GM06990 (cell line): ENCODE measurements around the gene TBCC.
A peak's percentile ranks its signal among the peaks of the same experiment; 100 is the strongest.
"Not testable (repeated sequence)": the region's sequence is repeated elsewhere in the genome, so short reads cannot be mapped to it uniquely, and the experiment has no call there.

ENCODE experiments used
- DNase-seq: peaks from one replicate; pipeline ENCODE4 v3.0.0-alpha.2; 2011; ENCODE audit not compliant: insufficient read length; ENCODE audit errors: extremely low read depth
- H3K27me3 ChIP-seq: replicated peaks from 2 replicates; pipeline ENCODE4 v1.6.0; 2011; ENCODE audit warnings: low read length; ENCODE audit not compliant: control insufficient read depth, insufficient read depth
- H3K36me3 ChIP-seq: 2 replicates; pipeline ENCODE4 v1.5.1; 2011; ENCODE audit warnings: low read length; ENCODE audit not compliant: control insufficient read depth, insufficient read depth
- H3K4me3 ChIP-seq: replicated peaks from 2 replicates; pipeline ENCODE4 v1.5.1; 2011; ENCODE audit warnings: low read depth, mild to moderate bottlenecking, control low read depth, low read length
- TF ChIP-seq, protein P1 (sequence below): IDR thresholded peaks from 2 replicates; pipeline ENCODE4 v1.5.1; 2011; ENCODE audit warnings: low read length, control low read depth, mild to moderate bottlenecking, inconsistent platforms; ENCODE audit not compliant: insufficient read depth, poor library complexity, severe bottlenecking

Gene TBCC

DNA sequence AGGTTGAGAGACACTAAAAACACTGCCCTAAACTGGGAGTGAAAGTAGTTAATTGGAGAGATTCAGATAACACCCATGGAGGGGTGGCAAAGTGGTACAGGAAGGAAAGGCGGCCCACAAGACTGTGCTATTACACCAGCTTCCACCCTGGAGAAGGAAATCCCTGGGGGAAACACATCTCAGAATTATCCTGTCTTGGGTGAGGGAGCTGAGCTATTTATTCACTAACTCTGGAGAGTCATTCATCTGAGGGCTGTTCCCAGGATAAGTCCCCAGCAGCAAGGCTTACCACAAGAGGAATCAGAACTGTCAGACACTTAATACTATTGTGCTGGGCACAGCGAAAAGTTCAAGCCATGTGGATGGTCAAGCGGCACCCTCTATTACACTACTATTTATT, 9.9 kb downstream of the TBCC start:
- TF ChIP-seq, protein P1, sequence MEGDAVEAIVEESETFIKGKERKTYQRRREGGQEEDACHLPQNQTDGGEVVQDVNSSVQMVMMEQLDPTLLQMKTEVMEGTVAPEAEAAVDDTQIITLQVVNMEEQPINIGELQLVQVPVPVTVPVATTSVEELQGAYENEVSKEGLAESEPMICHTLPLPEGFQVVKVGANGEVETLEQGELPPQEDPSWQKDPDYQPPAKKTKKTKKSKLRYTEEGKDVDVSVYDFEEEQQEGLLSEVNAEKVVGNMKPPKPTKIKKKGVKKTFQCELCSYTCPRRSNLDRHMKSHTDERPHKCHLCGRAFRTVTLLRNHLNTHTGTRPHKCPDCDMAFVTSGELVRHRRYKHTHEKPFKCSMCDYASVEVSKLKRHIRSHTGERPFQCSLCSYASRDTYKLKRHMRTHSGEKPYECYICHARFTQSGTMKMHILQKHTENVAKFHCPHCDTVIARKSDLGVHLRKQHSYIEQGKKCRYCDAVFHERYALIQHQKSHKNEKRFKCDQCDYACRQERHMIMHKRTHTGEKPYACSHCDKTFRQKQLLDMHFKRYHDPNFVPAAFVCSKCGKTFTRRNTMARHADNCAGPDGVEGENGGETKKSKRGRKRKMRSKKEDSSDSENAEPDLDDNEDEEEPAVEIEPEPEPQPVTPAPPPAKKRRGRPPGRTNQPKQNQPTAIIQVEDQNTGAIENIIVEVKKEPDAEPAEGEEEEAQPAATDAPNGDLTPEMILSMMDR, result no peak
- no peaks in the 10 kb centered on the region for H3K27me3 ChIP-seq
- no peaks in the 10 kb centered on the region for H3K36me3 ChIP-seq
- no peak overlapping the region for H3K4me3 ChIP-seq
- DNase-seq, result no peak

DNA sequence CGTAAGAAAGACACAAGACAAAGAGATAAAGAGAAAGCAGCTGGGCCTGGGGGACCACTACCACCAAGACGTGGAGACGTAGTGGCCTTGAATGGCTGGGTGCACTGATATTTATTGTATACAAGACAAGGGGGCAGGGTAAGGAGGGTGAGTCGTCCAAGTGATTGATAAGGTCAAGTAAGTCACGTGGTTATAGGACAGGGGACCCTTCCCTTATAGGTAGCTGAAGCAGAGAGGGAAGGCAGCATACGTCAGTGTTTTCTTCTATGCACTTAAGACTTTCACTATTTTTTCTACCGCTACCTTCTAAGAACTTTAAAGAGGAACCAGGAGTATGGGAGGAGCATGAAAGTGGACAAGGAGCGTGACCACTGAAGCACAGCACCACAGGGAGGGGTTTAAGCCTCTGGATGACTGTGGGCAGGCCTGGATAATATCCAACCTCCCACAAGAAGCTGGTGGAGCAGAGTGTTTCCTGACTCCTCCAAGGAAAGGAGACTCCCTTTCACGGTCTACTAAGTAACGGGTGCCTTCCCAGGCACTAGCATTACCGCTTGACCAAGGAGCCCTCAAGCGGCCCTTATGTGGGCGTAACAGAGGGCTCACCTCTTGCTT, 11.9 kb downstream of the TBCC start:
- not testable (repeated sequence) for H3K4me3 ChIP-seq, DNase-seq, H3K36me3 ChIP-seq, H3K27me3 ChIP-seq

DNA sequence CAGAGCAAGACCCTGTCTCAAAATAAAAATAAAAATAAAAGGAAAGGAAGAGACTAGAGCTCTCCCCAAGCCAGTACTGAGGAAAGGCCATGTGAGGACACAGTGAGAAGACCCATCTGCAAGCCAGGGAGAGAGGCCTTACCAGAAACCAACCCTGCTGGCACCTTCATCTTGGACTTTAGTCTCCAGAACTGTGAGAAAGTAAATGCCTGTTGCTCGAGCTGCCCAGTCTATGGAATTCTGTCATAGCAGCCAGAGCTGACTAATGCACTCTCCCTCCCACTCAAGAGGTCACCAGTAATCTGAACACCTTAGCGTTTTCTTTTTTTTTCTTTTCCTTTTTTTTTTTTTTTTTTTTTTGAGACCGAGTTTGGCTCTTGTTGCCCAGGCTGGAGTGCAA, 16.2 kb downstream of the TBCC start:
- H3K36me3 ChIP-seq, result no peaks in the 10 kb centered on the region
- no peak for DNase-seq
- no peak overlapping the region for H3K4me3 ChIP-seq
- H3K27me3 ChIP-seq, result no peaks in the 10 kb centered on the region
- TF ChIP-seq, protein P1, result no peak

DNA sequence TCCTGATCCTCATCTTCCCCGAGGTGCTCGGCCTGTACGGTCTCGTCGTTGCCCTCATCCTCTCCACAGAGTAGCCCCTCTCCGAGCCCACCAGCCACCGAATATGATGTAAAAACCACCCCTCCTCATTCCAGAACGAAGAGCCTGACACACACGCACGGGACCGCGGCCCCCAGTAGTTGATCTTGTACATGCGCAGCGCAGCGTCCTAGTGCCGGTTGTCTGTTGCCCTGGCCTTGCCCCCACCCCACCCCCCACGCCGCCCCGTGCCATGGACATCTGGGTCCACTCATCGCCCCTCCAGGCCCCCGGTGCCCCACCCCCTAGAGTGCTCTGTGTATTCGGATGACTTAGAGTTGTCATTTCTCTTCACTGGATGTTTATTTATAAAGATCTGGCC, 18.3 kb downstream of the TBCC start:
- no peak overlapping the region for H3K4me3 ChIP-seq
- H3K27me3 ChIP-seq, result no peaks in the 10 kb centered on the region
- DNase-seq, result no peak
- H3K36me3 ChIP-seq, result no peaks in the 10 kb centered on the region
- TF ChIP-seq, protein P1, result no peak

DNA sequence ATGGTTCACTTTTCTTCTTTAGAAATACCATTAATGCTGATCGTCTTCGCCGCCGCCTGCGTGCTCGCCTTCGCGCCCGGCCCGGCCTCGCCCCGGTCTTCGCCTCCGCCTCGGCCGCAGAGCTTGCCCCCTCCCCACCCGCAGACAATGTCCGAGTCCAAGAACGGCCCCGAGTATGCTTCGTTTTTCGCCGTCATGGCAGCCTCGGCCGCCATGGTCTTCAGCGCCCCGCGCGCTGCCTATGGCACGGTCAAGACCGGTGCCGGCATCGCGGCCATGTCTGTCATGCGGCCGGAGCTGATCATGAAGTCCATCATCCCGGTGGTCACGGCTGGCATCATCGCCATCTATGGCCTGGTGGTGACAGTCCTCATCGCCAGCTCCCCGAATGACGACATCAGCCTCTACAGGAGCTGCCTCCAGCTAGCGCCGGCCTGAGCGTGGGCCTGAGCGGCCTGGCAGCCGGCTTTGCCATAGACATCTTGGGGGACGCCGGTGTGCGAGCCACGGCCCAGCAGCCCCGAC, 18.8 kb downstream of the TBCC start:
- peak; percentile 30 for DNase-seq
- H3K4me3 ChIP-seq, result peak overlapping the region; percentile 50
- TF ChIP-seq, protein P1, result no peak

DNA sequence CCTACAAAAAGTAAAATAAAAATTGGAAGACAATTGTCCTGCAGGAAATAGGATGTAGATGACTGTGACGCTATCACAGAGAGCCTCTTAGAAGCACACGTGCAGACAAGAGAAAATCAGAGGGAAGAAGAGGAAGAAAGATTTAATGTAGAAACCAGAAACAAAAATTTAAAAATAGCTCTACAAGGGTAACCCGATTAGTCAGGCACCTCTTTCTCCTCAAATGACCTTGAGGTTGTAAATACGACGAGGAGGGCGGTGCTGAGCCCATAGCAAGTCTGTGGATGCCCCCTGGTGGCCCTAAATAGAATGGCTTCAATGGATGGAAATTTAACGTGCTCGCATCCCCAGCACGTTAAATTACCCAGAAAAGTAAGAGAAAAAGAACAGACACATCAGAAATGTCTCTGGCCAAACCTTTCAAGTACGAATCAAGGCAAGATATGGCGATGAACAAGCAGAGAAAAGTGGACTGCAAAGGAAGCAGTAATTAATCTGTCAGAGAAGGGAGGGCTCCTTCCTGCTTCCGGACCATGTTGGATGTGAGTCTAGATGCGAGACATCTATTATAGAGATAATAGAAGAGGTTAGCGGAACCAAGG, 19.3 kb downstream of the TBCC start:
- H3K4me3 ChIP-seq, result peak overlapping the region; percentile 50
- peak; percentile 37 for DNase-seq
- no peaks in the 10 kb centered on the region; the same call in 1 of the 2 replicates for H3K27me3 ChIP-seq
- H3K36me3 ChIP-seq, result no peaks in the 10 kb centered on the region
- TF ChIP-seq, protein P1, result peak; percentile 74

More for the DNA sequence above, 18.8 kb downstream of the TBCC start:
- no peaks in the 10 kb centered on the region for H3K36me3 ChIP-seq
- H3K27me3 ChIP-seq, result no peaks in the 10 kb centered on the region; the same call in 1 of the 2 replicates
